Testis (tissue), 3 donors: ENCODE results near the gene BTRC. TPM values are rescaled to one million over a fixed set of nuclear protein-coding genes. Genes with fewer than 3 reads are reported as not detected.
"Not testable (repeated sequence)": the region's sequence is repeated elsewhere in the genome, so short reads cannot be mapped to it uniquely, and the experiment has no call there.

ENCODE experiments used
- DNase-seq: peaks from one replicate; pipeline ENCODE4 v3.0.0-alpha.2; 2019
- H3K27ac ChIP-seq, 2 donors: fragments of 200-600 bp; sonication (generic); one replicate each; pipeline ENCODE4 v1.5.1; 2019
- H3K27me3 ChIP-seq: fragments of 200-600 bp; sonication (generic); one replicate; pipeline ENCODE4 v1.5.1; 2019
- H3K36me3 ChIP-seq: fragments of 200-600 bp; sonication (generic); one replicate; pipeline ENCODE4 v1.5.1; 2017; ENCODE audit warnings: low read depth; ENCODE audit errors: missing control alignments
- H3K4me1 ChIP-seq: fragments of 200-600 bp; sonication (generic); one replicate; pipeline ENCODE4 v1.5.1; 2019
- H3K4me3 ChIP-seq, 2 donors: fragments of 200-600 bp; sonication (generic); one replicate each; pipeline ENCODE4 v1.5.1; 2017 to 2019
- H3K9me3 ChIP-seq: fragments of 200-600 bp; sonication (generic); one replicate; pipeline ENCODE4 v1.5.1; 2017
- POLR2A ChIP-seq: fragments of 450-650 bp; IDR thresholded peaks from one replicate; pipeline ENCODE4 v1.6.1; 2017; ENCODE audit warnings: antibody characterized with exemption, mild to moderate bottlenecking, moderate library complexity
- WGBS, 2 donors: methylation state at CpG; one replicate each; pipeline ENCODE4 v1.1.5; 2018; 5-methylcytosine and 5-hydroxymethylcytosine counted together
- intact Hi-C: fragments of 100-400 bp; cut with DNase I; formaldehyde crosslinking; loops from one replicate; pipeline ENCODE4 v1.15.1; 2023; ENCODE audit warnings: low total_unique reads
- polyA plus RNA-seq: library from polyadenylated mRNA; stranded (reverse); fragments of 350-450 nt; fragmentation: Illumina TruSeq; extraction: RNeasy Lipid Tissue Mini Kit (QIAGEN cat#74804); gene quantifications from one replicate; pipeline ENCODE4 v1.2.3, GENCODE V29; 2014; ENCODE audit warnings: low read depth, low replicate concordance; ENCODE audit not compliant: insufficient read depth
- total RNA-seq, 2 donors: library from RNA; depleted of rRNA; stranded (reverse); fragments of >200 nt; gene quantifications; one replicate each; pipeline ENCODE4 v1.2.3, GENCODE V29; 2016
- TF ChIP-seq, protein P1 (sequence below), 3 experiments: fragments of 450-650 bp in 2 of 3; fragments of 200-600 bp in 1 of 3; sonication (generic) in 1 of 3; IDR thresholded peaks; one replicate each; pipeline ENCODE4 v1.5.1; 2016 to 2019; ENCODE audit warnings: antibody characterized with exemption in 3 of 3, mild to moderate bottlenecking in 2 of 3, moderate library complexity in 1 of 3

The BTRC gene
- total and polyA plus RNA-seq, 3 donors from 2014 or later, result 40.0 to 43.8 (median 41.0) TPM

GRCh38 chr10:101355072-101355706 is 1.2 kb downstream of the BTRC start:
- Histone ChIP-seq H3K36me3 (no peaks in the 10 kb centered on the region), H3K4me1 (peaks cover 26% of the 10 kb centered on the region), H3K27ac (peak overlapping the region; percentile 93 to 96), H3K4me3 (peak overlapping the region; percentile 98), H3K27me3 (no peaks in the 10 kb centered on the region), H3K9me3 (no peaks in the 10 kb centered on the region)
- WGBS, 2 donors, result 15 to 20% methylated on average over 6 of the region's 6 CpGs
- no peak for DNase-seq
- intact Hi-C loops, result no loop called here
- no peak for TF ChIP-seq POLR2A
- TF ChIP-seq, protein P1, sequence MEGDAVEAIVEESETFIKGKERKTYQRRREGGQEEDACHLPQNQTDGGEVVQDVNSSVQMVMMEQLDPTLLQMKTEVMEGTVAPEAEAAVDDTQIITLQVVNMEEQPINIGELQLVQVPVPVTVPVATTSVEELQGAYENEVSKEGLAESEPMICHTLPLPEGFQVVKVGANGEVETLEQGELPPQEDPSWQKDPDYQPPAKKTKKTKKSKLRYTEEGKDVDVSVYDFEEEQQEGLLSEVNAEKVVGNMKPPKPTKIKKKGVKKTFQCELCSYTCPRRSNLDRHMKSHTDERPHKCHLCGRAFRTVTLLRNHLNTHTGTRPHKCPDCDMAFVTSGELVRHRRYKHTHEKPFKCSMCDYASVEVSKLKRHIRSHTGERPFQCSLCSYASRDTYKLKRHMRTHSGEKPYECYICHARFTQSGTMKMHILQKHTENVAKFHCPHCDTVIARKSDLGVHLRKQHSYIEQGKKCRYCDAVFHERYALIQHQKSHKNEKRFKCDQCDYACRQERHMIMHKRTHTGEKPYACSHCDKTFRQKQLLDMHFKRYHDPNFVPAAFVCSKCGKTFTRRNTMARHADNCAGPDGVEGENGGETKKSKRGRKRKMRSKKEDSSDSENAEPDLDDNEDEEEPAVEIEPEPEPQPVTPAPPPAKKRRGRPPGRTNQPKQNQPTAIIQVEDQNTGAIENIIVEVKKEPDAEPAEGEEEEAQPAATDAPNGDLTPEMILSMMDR (IDR thresholded peaks at IDR 0.05), result no peak

GRCh38 chr10:101356132-101356531 is 2.2 kb downstream of the BTRC start:
- Histone ChIP-seq H3K4me1 (peaks cover 26% of the 10 kb centered on the region), H3K27me3 (no peaks in the 10 kb centered on the region), H3K27ac (peak overlapping the region; percentile 66 to 93), H3K4me3 (peak overlapping the region in 1 of 2 donors; percentile 3), H3K36me3 (no peaks in the 10 kb centered on the region), H3K9me3 (no peaks in the 10 kb centered on the region)
- intact Hi-C loops, result no loop called here
- DNase-seq, result no peak
- TF ChIP-seq, protein P1 (IDR thresholded peaks at IDR 0.05), result no peak
- no peak for TF ChIP-seq POLR2A
- 82% methylated on average over 5 of the region's 5 CpGs for WGBS, 2 donors

DNA sequence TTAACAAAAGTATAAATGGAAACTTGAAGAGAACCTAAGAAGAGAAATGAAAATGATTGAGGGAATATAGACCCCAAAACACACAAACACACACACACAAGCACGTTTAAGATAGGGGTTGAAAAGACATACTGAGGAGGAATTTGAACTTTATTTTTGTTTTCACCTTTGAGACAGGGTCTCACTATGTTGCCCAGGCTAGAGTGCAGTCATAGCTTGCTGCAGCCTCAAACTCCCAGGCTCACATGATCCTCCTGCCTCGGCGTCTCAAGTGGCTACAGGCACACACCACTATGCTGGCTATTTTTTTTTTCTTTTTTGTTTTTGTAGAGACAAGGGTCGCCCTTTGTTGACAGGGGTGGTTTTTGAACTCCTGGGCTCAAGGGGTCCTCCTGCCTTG is 4.0 kb downstream of the BTRC start:
- H3K9me3 ChIP-seq, result no peaks in the 10 kb centered on the region
- H3K27me3 ChIP-seq, result no peaks in the 10 kb centered on the region
- 81 to 86% methylated on average over 4 of the region's 4 CpGs for WGBS, 2 donors
- H3K4me3 ChIP-seq, result no peak overlapping the region
- no peaks in the 10 kb centered on the region for H3K36me3 ChIP-seq
- DNase-seq, result no peak
- H3K27ac ChIP-seq, result no peak overlapping the region
- intact Hi-C loops, result no loop called here
- no peak for TF ChIP-seq POLR2A
- TF ChIP-seq, protein P1 (IDR thresholded peaks at IDR 0.05), result no peak
- peaks cover 26% of the 10 kb centered on the region for H3K4me1 ChIP-seq

- no peak for DNase-seq
- 50 to 61% methylated on average over 5 of the region's 5 CpGs for WGBS, 2 donors
- Histone ChIP-seq H3K36me3 (no peaks in the 10 kb centered on the region), H3K4me3 (no peak overlapping the region), H3K27me3 (no peaks in the 10 kb centered on the region), H3K4me1 (peaks cover 29% of the 10 kb centered on the region), H3K27ac (no peak overlapping the region), H3K9me3 (no peaks in the 10 kb centered on the region)
- intact Hi-C loops, result no loop called here
- no peak for TF ChIP-seq POLR2A
Measured at GRCh38 chr10:101358706-101359300, 4.8 kb downstream of the BTRC start.

DNA sequence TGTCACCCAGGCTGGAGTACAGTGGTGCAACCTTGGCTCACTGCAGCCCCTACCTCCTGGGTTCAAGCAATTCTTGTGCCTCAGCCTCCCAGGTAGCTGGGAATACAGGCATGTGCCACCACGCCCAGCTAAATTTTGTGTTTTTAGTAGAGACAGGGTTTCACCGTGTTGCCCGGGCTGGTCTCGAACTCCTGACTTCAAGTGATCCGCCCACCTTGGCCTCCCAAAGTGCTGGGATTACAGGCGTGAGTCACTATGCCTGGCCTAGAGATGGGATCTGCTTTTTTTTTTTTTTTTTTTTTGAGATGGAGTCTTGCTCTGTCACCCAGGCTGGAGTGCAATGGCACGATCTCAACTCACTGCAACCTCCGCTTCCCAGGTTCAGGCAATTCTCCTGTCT is 6.1 kb downstream of the BTRC start:
- H3K4me3 ChIP-seq, H3K27ac ChIP-seq, H3K9me3 ChIP-seq, H3K36me3 ChIP-seq, intact Hi-C loops, DNase-seq, H3K27me3 ChIP-seq: not testable (repeated sequence)
- WGBS, 2 donors, result 96% methylated on average over 8 of the region's 8 CpGs
- peaks cover 28% of the 10 kb centered on the region for H3K4me1 ChIP-seq

DNA sequence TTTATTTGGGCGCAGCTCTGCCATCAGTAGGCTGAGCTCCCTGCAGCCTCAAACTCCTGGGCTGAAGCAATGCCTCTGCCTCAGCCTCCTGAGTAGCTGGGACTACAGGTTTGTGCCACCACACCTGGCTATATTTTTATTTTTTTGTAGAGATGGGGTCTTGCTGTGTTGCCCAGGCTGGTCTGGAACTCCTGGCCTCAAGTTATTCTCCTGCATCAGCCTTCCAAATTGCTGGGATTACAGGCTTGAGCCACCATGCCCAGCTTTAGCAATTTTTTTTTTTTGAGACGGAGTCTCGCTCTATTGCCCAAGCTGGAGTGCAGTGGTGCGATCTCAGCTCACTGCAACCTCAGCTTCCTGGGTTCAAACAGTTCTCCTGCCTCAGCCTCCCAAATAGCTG is 6.9 kb downstream of the BTRC start:
- H3K36me3 ChIP-seq, H3K9me3 ChIP-seq, H3K27me3 ChIP-seq, H3K4me3 ChIP-seq, intact Hi-C loops, H3K27ac ChIP-seq, DNase-seq: not testable (repeated sequence)
- peaks cover 20% of the 10 kb centered on the region for H3K4me1 ChIP-seq
- 96 to 97% methylated on average over 4 of the region's 4 CpGs for WGBS, 2 donors
